DMS153 treated with DMSO at 0.1 percent for 48 hours (cell line): ENCODE data around the gene PPL.

Experiments
- DNase-seq: peaks from one replicate; lab custom pipeline; 2025; ENCODE audit not compliant: unreplicated experiment; lab: John Stamatoyannopoulos, UW

PPL gene

GRCh38 chr16:4836727-4837126 is 100.2 kb downstream of the PPL start:
- no peak for DNase-seq

GRCh38 chr16:4833584-4833983 is 103.4 kb downstream of the PPL start:
- no peak for DNase-seq

GRCh38 chr16:4832698-4833343 is 104.1 kb downstream of the PPL start:
- DNase-seq: no peak
